Glutamatergic neuron (in vitro differentiated cells): ENCODE measurements around the gene ALDH1L2. TPM values are rescaled to one million over a fixed set of nuclear protein-coding genes. Genes with fewer than 3 reads are reported as not detected.

Experiments used
- DNase-seq: peaks from one replicate; pipeline ENCODE4 v3.0.0; 2022
- H3K27ac Mint-ChIP-seq: one replicate; pipeline ENCODE4 v1.8.0; 2020; ENCODE audit warnings: mild to moderate bottlenecking, mixed read lengths, inconsistent platforms; ENCODE audit not compliant: unreplicated experiment
- H3K27me3 Mint-ChIP-seq: one replicate; pipeline ENCODE4 v1.8.0; 2020; ENCODE audit warnings: mild to moderate bottlenecking, moderate library complexity, mixed read lengths, inconsistent platforms; ENCODE audit not compliant: unreplicated experiment
- H3K36me3 Mint-ChIP-seq: one replicate; pipeline ENCODE4 v1.8.0; 2020; ENCODE audit warnings: mild to moderate bottlenecking, mixed read lengths, inconsistent platforms; ENCODE audit not compliant: unreplicated experiment
- H3K4me1 Mint-ChIP-seq: one replicate; pipeline ENCODE4 v1.8.0; 2020; ENCODE audit warnings: mild to moderate bottlenecking, low read depth, mixed read lengths, inconsistent platforms; ENCODE audit not compliant: unreplicated experiment
- H3K4me3 Mint-ChIP-seq: one replicate; pipeline ENCODE4 v1.8.0; 2020; ENCODE audit warnings: mild to moderate bottlenecking, mixed read lengths, inconsistent platforms; ENCODE audit not compliant: unreplicated experiment
- H3K9me3 Mint-ChIP-seq: one replicate; pipeline ENCODE4 v1.8.0; 2020; ENCODE audit warnings: mild to moderate bottlenecking, moderate library complexity, mixed read lengths, inconsistent platforms; ENCODE audit not compliant: unreplicated experiment
- total RNA-seq: library from RNA; stranded (reverse); fragmentation: NEBNext Ultra II Directional; extraction: Animal tissue kit (Norgen Biotek cat#: 25700); gene quantifications from one replicate; pipeline ENCODE4 v1.2.1, GENCODE V29; 2021; ENCODE audit not compliant: unreplicated experiment
- TF ChIP-seq, protein P1 (sequence below): fragments of 200-600 bp; sonication (generic); IDR thresholded peaks from one replicate; pipeline ENCODE4 v1.5.0; 2021; ENCODE audit not compliant: partially characterized antibody, unreplicated experiment

The ALDH1L2 gene
- total RNA-seq, 1 donor from 2014 or later = 47.4 TPM

DNA sequence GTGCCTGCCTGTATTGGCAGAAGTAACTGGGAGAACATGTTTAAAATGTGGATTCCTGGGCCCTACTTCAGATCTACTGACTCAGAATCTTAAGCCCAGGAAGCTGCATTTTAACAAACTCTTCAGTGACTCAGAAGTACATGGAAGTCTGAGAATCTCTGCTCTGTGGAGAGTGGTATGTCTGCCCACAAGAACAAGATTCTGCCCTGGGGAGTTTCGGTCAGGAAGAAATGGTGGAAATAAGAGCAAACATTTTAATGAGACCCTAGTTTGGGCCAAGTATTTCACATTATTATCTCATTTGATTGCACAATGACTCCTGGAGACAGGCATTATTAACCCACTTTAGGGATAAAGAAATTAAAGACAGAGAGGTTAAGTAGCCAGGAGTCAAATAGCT, 8.2 kb downstream of the ALDH1L2 start:
- TF ChIP-seq, protein P1, sequence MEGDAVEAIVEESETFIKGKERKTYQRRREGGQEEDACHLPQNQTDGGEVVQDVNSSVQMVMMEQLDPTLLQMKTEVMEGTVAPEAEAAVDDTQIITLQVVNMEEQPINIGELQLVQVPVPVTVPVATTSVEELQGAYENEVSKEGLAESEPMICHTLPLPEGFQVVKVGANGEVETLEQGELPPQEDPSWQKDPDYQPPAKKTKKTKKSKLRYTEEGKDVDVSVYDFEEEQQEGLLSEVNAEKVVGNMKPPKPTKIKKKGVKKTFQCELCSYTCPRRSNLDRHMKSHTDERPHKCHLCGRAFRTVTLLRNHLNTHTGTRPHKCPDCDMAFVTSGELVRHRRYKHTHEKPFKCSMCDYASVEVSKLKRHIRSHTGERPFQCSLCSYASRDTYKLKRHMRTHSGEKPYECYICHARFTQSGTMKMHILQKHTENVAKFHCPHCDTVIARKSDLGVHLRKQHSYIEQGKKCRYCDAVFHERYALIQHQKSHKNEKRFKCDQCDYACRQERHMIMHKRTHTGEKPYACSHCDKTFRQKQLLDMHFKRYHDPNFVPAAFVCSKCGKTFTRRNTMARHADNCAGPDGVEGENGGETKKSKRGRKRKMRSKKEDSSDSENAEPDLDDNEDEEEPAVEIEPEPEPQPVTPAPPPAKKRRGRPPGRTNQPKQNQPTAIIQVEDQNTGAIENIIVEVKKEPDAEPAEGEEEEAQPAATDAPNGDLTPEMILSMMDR = no peak
- Mint-ChIP-seq H3K27ac (no peak overlapping the region), H3K4me3 (no peak overlapping the region), H3K9me3 (no peaks in the 10 kb centered on the region), H3K36me3 (no peaks in the 10 kb centered on the region), H3K4me1 (no peaks in the 10 kb centered on the region), H3K27me3 (no peaks in the 10 kb centered on the region)
- DNase-seq = no peak

DNA sequence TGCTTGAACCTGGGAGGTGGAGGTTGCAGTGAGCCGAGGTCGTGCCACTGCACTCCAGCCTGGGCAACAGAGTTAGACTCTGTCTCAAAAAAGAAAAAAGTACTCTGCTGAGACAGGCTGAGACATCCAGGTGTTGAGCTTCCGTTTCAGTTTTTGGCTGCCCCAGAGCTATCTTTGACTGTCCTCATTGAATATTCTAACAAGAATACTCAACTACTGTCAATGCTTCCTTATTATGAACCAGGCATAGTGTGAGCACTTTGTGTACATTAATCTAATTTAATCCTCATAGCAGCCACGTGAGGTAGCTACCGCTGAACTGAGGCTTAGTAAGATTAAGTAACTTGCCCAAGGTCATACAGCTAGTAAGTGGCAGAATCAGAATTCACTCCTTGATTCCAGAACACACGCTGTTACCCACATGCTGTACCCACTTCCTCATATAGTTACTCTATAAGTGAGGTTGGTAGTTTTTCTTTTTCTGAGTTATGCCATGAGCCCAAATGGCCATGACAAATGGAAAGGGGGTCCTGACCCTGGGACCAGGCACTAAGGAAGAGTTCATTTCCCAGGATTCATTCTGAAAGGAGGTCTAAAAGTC, 11.3 kb downstream of the ALDH1L2 start:
- Mint-ChIP-seq H3K4me1 (no peaks in the 10 kb centered on the region), H3K27me3 (no peaks in the 10 kb centered on the region)

DNA sequence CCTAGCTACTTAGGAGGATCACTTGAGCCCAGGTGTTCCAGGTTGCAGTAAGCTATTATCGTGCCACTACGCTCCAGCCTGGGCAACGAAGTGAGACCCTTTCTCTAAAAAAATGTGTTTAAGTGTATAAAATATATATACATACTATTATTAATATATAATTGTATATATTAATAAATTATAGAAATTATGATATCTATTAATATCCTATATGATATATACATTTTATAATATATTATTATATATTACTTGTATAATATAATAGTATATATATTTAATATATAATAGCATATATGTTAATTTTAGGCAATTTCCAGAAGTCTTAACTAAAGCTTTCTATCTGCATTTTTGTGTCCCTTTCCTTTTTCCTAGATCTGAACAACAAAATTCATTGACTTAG, 12.3 kb downstream of the ALDH1L2 start:
- Mint-ChIP-seq H3K4me3 (no peak overlapping the region), H3K9me3 (no peaks in the 10 kb centered on the region), H3K27me3 (no peaks in the 10 kb centered on the region), H3K27ac (no peak overlapping the region), H3K4me1 (no peaks in the 10 kb centered on the region), H3K36me3 (no peaks in the 10 kb centered on the region)
- TF ChIP-seq, protein P1 = no peak
- no peak for DNase-seq

More for the DNA sequence above, 11.3 kb downstream of the ALDH1L2 start:
- DNase-seq = no peak
- no peak overlapping the region for H3K27ac Mint-ChIP-seq
- no peaks in the 10 kb centered on the region for H3K36me3 Mint-ChIP-seq
- H3K4me3 Mint-ChIP-seq = no peak overlapping the region
- TF ChIP-seq, protein P1 = no peak
- H3K9me3 Mint-ChIP-seq = no peaks in the 10 kb centered on the region

- no peaks in the 10 kb centered on the region for H3K27me3 Mint-ChIP-seq
- H3K4me3 Mint-ChIP-seq = no peak overlapping the region
- H3K9me3 Mint-ChIP-seq = peaks cover 1% of the 10 kb centered on the region
- H3K27ac Mint-ChIP-seq = no peak overlapping the region
- no peaks in the 10 kb centered on the region for H3K36me3 Mint-ChIP-seq
- TF ChIP-seq, protein P1 = no peak
- no peaks in the 10 kb centered on the region for H3K4me1 Mint-ChIP-seq
- DNase-seq = no peak
These were observed 14.1 kb downstream of the ALDH1L2 start for GRCh38 chr12:105069936-105070702.

GRCh38 chr12:105067511-105068031, 16.7 kb downstream of the ALDH1L2 start:
- no peak overlapping the region for H3K4me3 Mint-ChIP-seq
- H3K9me3 Mint-ChIP-seq = peaks cover 1% of the 10 kb centered on the region
- H3K27ac Mint-ChIP-seq = no peak overlapping the region
- TF ChIP-seq, protein P1 = no peak
- H3K4me1 Mint-ChIP-seq = no peaks in the 10 kb centered on the region
- no peaks in the 10 kb centered on the region for H3K36me3 Mint-ChIP-seq
- no peaks in the 10 kb centered on the region for H3K27me3 Mint-ChIP-seq
- DNase-seq = no peak
